H9 (cell line): ENCODE results near the gene ABL2. TPM values are rescaled to one million over a fixed set of nuclear protein-coding genes. Genes with fewer than 3 reads are reported as not detected.

Experiments
- DNase-seq: peaks from one replicate; pipeline ENCODE4 v3.0.0-alpha.2; 2017
- H2AFZ ChIP-seq: one replicate; pipeline ENCODE4 v1.6.1; 2013; ENCODE audit warnings: mild to moderate bottlenecking, low read length, control low read depth, moderate library complexity
- H2AK5ac ChIP-seq: 2 replicates; pipeline ENCODE4 v1.6.1; 2013; ENCODE audit warnings: low read length, control low read depth, mixed read lengths; ENCODE audit not compliant: insufficient read length
- H2BK120ac ChIP-seq: one replicate; pipeline ENCODE4 v1.6.1; 2013; ENCODE audit warnings: low read depth, mild to moderate bottlenecking, low read length, control low read depth, inconsistent platforms; ENCODE audit not compliant: poor library complexity, severe bottlenecking
- H2BK12ac ChIP-seq: 2 replicates; pipeline ENCODE4 v1.6.1; 2013; ENCODE audit warnings: low read length, control low read depth, mixed read lengths, low read depth; ENCODE audit not compliant: insufficient read length
- H2BK15ac ChIP-seq: 2 replicates; pipeline ENCODE4 v1.6.1; 2013; ENCODE audit warnings: low read depth, low read length, control low read depth
- H2BK20ac ChIP-seq: one replicate; pipeline ENCODE4 v1.6.1; 2013; ENCODE audit warnings: low read depth, mild to moderate bottlenecking, low read length, control low read depth, inconsistent platforms; ENCODE audit not compliant: poor library complexity, severe bottlenecking
- H2BK5ac ChIP-seq: 2 replicates; pipeline ENCODE4 v1.6.1; 2013; ENCODE audit warnings: low read length, control low read depth, mixed read lengths; ENCODE audit not compliant: insufficient read length
- H3K14ac ChIP-seq: 2 replicates; pipeline ENCODE4 v1.6.1; 2013; ENCODE audit warnings: low read length, control low read depth; ENCODE audit not compliant: insufficient read depth
- H3K18ac ChIP-seq: 2 replicates; pipeline ENCODE4 v1.6.1; 2013; ENCODE audit warnings: low read depth, mild to moderate bottlenecking, mixed read lengths, low read length, control low read depth; ENCODE audit not compliant: insufficient read length
- H3K23ac ChIP-seq: 2 replicates; pipeline ENCODE4 v1.6.1; 2013; ENCODE audit warnings: low read length, control low read depth, mixed read lengths, low read depth; ENCODE audit not compliant: insufficient read length
- H3K23me2 ChIP-seq: 2 replicates; pipeline ENCODE4 v1.6.1; 2013; ENCODE audit warnings: low read depth, mild to moderate bottlenecking, mixed read lengths, low read length, control low read depth; ENCODE audit not compliant: insufficient read length, poor library complexity, severe bottlenecking
- H3K27ac ChIP-seq: 2 replicates; pipeline ENCODE4 v1.5.1; 2013; ENCODE audit warnings: low read length, control low read depth, mixed read lengths, low read depth; ENCODE audit not compliant: insufficient read length
- H3K27me3 ChIP-seq: 2 replicates; pipeline ENCODE4 v1.6.1; 2013; ENCODE audit warnings: low read length, control low read depth, inconsistent platforms; ENCODE audit not compliant: insufficient read depth
- H3K4ac ChIP-seq: 2 replicates; pipeline ENCODE4 v1.6.1; 2013; ENCODE audit warnings: low read depth, mild to moderate bottlenecking, control low read depth, inconsistent platforms, low read length, moderate library complexity
- H3K4me1 ChIP-seq: 2 replicates; pipeline ENCODE4 v1.6.1; 2013; ENCODE audit warnings: low read length, control low read depth, inconsistent platforms; ENCODE audit not compliant: insufficient read depth
- H3K4me2 ChIP-seq: 2 replicates; pipeline ENCODE4 v1.6.1; 2013; ENCODE audit warnings: low read length, control low read depth, mixed read lengths; ENCODE audit not compliant: insufficient read length, insufficient read depth
- H3K56ac ChIP-seq: 2 replicates; pipeline ENCODE4 v1.6.1; 2013; ENCODE audit warnings: low read depth, mild to moderate bottlenecking, mixed read lengths, low read length, control low read depth; ENCODE audit not compliant: insufficient read length
- H3K79me1 ChIP-seq: 2 replicates; pipeline ENCODE4 v1.6.1; 2013; ENCODE audit warnings: low read depth, mild to moderate bottlenecking, moderate library complexity, low read length, control low read depth, inconsistent platforms; ENCODE audit not compliant: insufficient read depth, poor library complexity, severe bottlenecking
- H3K79me2 ChIP-seq: 2 replicates; pipeline ENCODE4 v1.6.1; 2013; ENCODE audit warnings: low read length, control low read depth, inconsistent platforms; ENCODE audit not compliant: insufficient read depth
- H3K9ac ChIP-seq: 2 replicates; pipeline ENCODE4 v1.6.1; 2013; ENCODE audit warnings: low read length, control low read depth, mixed read lengths; ENCODE audit not compliant: insufficient read length; ENCODE audit errors: extremely low read depth
- H3K9me3 ChIP-seq: one replicate; pipeline ENCODE4 v1.6.1; 2013; ENCODE audit warnings: low read depth, low read length, inconsistent platforms; ENCODE audit not compliant: control insufficient read depth
- H3T11ph ChIP-seq: one replicate; pipeline ENCODE4 v1.6.1; 2013; ENCODE audit warnings: mild to moderate bottlenecking, low read length, control low read depth, inconsistent platforms
- H4K20me1 ChIP-seq: one replicate; pipeline ENCODE4 v1.6.1; 2013; ENCODE audit not compliant: control insufficient read depth, insufficient read length, insufficient read depth
- H4K5ac ChIP-seq: 2 replicates; pipeline ENCODE4 v1.6.1; 2013; ENCODE audit warnings: low read depth, mild to moderate bottlenecking, mixed read lengths, low read length, control low read depth; ENCODE audit not compliant: insufficient read length
- H4K8ac ChIP-seq: replicated peaks from 2 replicates; pipeline ENCODE4 v1.6.1; 2013; ENCODE audit warnings: low read length, control low read depth, mixed read lengths, low read depth; ENCODE audit not compliant: insufficient read length
- H4K91ac ChIP-seq: 2 replicates; pipeline ENCODE4 v1.6.1; 2013; ENCODE audit warnings: low read depth, mild to moderate bottlenecking, moderate library complexity, mixed read lengths, low read length, control low read depth; ENCODE audit not compliant: insufficient read length
- H3K27ac Mint-ChIP-seq, 3 experiments: 2 replicates in 2 of 3; 3 replicates in 1 of 3; pipeline ENCODE4 v1.8.0; 2020 to 2021; ENCODE audit warnings: mixed read lengths in 3 of 3, mild to moderate bottlenecking in 1 of 3, moderate library complexity in 1 of 3
- H3K27me3 Mint-ChIP-seq: 2 replicates; pipeline ENCODE4 v1.8.0; 2021; ENCODE audit warnings: low read depth, mild to moderate bottlenecking, moderate library complexity, mixed read lengths
- H3K36me3 Mint-ChIP-seq, 3 experiments: 2 replicates in 2 of 3; 3 replicates in 1 of 3; pipeline ENCODE4 v1.8.0; 2020 to 2021; ENCODE audit warnings: low read depth in 3 of 3, mixed read lengths in 3 of 3; ENCODE audit not compliant: insufficient read depth in 1 of 3
- H3K4me1 Mint-ChIP-seq, 2 experiments: 2 replicates each; pipeline ENCODE4 v1.8.0; 2020; ENCODE audit warnings: mixed read lengths in 2 of 2
- H3K4me3 Mint-ChIP-seq, 2 experiments: 2 replicates in 1 of 2; 3 replicates in 1 of 2; pipeline ENCODE4 v1.8.0; 2020 to 2021; ENCODE audit warnings: mild to moderate bottlenecking in 2 of 2, mixed read lengths in 2 of 2, moderate library complexity in 1 of 2
- H3K9me3 Mint-ChIP-seq, 2 experiments: 2 replicates in 1 of 2; 3 replicates in 1 of 2; pipeline ENCODE4 v1.8.0; 2020; ENCODE audit warnings: mild to moderate bottlenecking in 2 of 2, mixed read lengths in 2 of 2, moderate library complexity in 1 of 2
- WGBS: extraction: QIAGEN DNeasy Blood & Tissue Kit; methylation state at CpG from one replicate; pipeline ENCODE4 v1.1.7; 2013; ENCODE audit warnings: missing lambda C conversion rate, low lambda C conversion rate, mixed read lengths; ENCODE audit not compliant: insufficient read length; ENCODE audit errors: extremely low coverage; 5-methylcytosine and 5-hydroxymethylcytosine counted together
- total RNA-seq: library from RNA; stranded (reverse); gene quantifications from 2 replicates; pipeline ENCODE4 v1.2.1, GENCODE V29; 2021
- TF ChIP-seq, protein P1 (sequence below): fragments of 200-600 bp; sonication (generic); conservative IDR thresholded peaks from 3 replicates; pipeline ENCODE4 v1.8.0; 2021; ENCODE audit warnings: antibody characterized with exemption, mild to moderate bottlenecking

The ABL2 gene
- total RNA-seq, 1 experiment from 2014 or later, result 21.2 TPM

DNA sequence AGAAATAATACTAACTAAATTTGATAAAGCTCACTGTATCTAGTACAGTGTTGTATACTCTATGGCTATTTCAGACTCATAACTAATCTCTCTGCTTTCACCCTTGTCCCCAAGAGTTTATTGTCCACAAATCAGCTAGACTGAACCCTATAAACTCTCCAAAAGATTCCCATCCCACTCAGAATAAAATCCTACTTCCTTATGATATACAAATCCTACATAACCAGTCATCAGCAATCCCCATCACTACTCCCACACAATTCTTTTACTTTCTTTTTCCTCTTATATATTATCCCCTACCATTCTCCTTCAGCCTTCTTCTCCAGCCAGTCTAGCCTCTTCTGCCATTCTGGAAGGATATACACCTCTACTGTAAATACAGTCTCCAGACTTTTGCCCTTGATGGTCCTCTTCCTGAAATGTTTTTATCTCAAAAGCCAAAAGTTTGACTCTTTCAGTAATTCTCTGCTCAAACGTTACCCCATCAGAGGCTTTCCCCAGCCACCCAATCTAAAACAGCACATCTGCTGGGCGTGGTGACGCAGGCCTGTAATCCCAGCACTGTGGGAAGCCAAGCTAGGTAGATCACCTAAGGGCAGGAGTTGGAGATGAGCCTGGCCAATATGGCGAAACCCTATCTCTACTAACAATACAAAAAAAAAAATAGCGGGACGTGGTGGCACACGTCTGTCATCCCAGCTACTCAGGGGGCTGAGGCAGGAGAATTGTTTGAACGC lies 41.6 kb downstream of the ABL2 start:
- Histone ChIP-seq H3T11ph (no peak overlapping the region), H3K18ac (no peak overlapping the region), H3K56ac (no peak overlapping the region), H4K20me1 (no peaks in the 10 kb centered on the region), H2BK12ac (no peak overlapping the region), H3K79me1 (peaks cover 6% of the 10 kb centered on the region), H4K5ac (no peak overlapping the region), H2BK20ac (no peak overlapping the region), H2AK5ac (no peak overlapping the region), H3K27ac (no peak overlapping the region), H3K14ac (no peak overlapping the region), H2AFZ (no peak overlapping the region), H3K79me2 (no peaks in the 10 kb centered on the region; the same call in 1 of the 2 replicates), H3K23me2 (no peaks in the 10 kb centered on the region), H3K9ac (no peak overlapping the region), H4K91ac (no peak overlapping the region), H3K4me2 (no peak overlapping the region), H3K4me1 (no peaks in the 10 kb centered on the region; the same call in 1 of the 2 replicates), H2BK5ac (no peak overlapping the region), H3K9me3 (no peaks in the 10 kb centered on the region), H4K8ac (no peak overlapping the region), H2BK15ac (no peak overlapping the region), H3K27me3 (no peaks in the 10 kb centered on the region), H3K23ac (no peak overlapping the region), H3K4ac (no peak overlapping the region), H2BK120ac (no peak overlapping the region)
- Mint-ChIP-seq H3K4me3 (no peak overlapping the region), H3K36me3 (peaks cover 3 to 5% (median 4%) of the 10 kb centered on the region in 3 experiments; a peak in 4 of 7 replicates), H3K9me3 (no peaks in the 10 kb centered on the region), H3K27me3 (no peaks in the 10 kb centered on the region), H3K4me1 (peaks cover 5 to 6% of the 10 kb centered on the region in 2 experiments; a peak in 3 of 4 replicates), H3K27ac (peak overlapping the region in 1 of 3 experiments; percentile 46; a peak in 2 of 7 replicates)
- WGBS, result no CpG with 5 or more reads among the region's 8 CpGs
- no peak for DNase-seq
- TF ChIP-seq, protein P1, sequence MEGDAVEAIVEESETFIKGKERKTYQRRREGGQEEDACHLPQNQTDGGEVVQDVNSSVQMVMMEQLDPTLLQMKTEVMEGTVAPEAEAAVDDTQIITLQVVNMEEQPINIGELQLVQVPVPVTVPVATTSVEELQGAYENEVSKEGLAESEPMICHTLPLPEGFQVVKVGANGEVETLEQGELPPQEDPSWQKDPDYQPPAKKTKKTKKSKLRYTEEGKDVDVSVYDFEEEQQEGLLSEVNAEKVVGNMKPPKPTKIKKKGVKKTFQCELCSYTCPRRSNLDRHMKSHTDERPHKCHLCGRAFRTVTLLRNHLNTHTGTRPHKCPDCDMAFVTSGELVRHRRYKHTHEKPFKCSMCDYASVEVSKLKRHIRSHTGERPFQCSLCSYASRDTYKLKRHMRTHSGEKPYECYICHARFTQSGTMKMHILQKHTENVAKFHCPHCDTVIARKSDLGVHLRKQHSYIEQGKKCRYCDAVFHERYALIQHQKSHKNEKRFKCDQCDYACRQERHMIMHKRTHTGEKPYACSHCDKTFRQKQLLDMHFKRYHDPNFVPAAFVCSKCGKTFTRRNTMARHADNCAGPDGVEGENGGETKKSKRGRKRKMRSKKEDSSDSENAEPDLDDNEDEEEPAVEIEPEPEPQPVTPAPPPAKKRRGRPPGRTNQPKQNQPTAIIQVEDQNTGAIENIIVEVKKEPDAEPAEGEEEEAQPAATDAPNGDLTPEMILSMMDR, result no peak
